HepG2 (cell line): Measurements from ENCODE around the gene SPTB. TPM values are rescaled to one million over a fixed set of nuclear protein-coding genes. Genes with fewer than 3 reads are reported as not detected.

Experiments
- ASH2L ChIP-seq: fragments of 300-600, 200-600 bp; sonication (generic); IDR thresholded peaks from 2 replicates; pipeline ENCODE4 v1.7.0; 2017; ENCODE audit warnings: low read depth, mild to moderate bottlenecking, moderate library complexity, mixed read lengths, low read length; ENCODE audit not compliant: insufficient read length
- ATF7-NPFF ChIP-seq: sonication (generic); formaldehyde crosslinking; IDR thresholded peaks from 2 replicates; pipeline ENCODE4 v1.8.1; 2023; ENCODE audit warnings: mild to moderate bottlenecking, low read depth, missing genetic modification reagents, moderate library complexity
- CENPBD1 ChIP-seq: sonication (generic); formaldehyde crosslinking; IDR thresholded peaks from 2 replicates; pipeline ENCODE4 v1.8.0; 2022; ENCODE audit warnings: missing genetic modification reagents, low read depth, mild to moderate bottlenecking, borderline replicate concordance
- ELF4 ChIP-seq: sonication (generic); formaldehyde crosslinking; IDR thresholded peaks from 2 replicates; pipeline ENCODE4 v1.5.0; 2020; ENCODE audit warnings: missing genetic modification reagents, mild to moderate bottlenecking, moderate library complexity, borderline replicate concordance
- HDAC6 ChIP-seq: fragments of 200-600 bp; sonication (generic); IDR thresholded peaks from 2 replicates; pipeline ENCODE4 v1.7.0; 2017; ENCODE audit warnings: mild to moderate bottlenecking, antibody characterized with exemption, low read length, low read depth
- HMG20A ChIP-seq: IDR thresholded peaks from 2 replicates; pipeline ENCODE4 v1.6.1; 2016; ENCODE audit warnings: borderline replicate concordance
- HNF4G ChIP-seq, 2 experiments: sonication (generic) in 1 of 2; formaldehyde crosslinking in 1 of 2; IDR thresholded peaks; 2 replicates each; pipeline versions ENCODE4 v1.4.0 to v1.6.1; 2011 to 2020; ENCODE audit warnings: borderline replicate concordance in 2 of 2, low read depth in 2 of 2, mild to moderate bottlenecking in 2 of 2, low read length in 1 of 2, missing genetic modification reagents in 1 of 2, moderate library complexity in 1 of 2
- KDM6A ChIP-seq: IDR thresholded peaks from 2 replicates; pipeline ENCODE4 v1.6.1; 2016; ENCODE audit warnings: low read depth
- MAFG ChIP-seq: sonication (generic); formaldehyde crosslinking; IDR thresholded peaks from 2 replicates; pipeline ENCODE4 v1.5.1; 2020; ENCODE audit warnings: mild to moderate bottlenecking, missing genetic modification reagents
- NAIF1 ChIP-seq: sonication (generic); formaldehyde crosslinking; IDR thresholded peaks from 2 replicates; pipeline ENCODE4 v1.5.0; 2020; ENCODE audit warnings: mild to moderate bottlenecking, missing genetic modification reagents, borderline replicate concordance
- NR2F1 ChIP-seq, 2 experiments: fragments of 450-650 bp in 1 of 2; formaldehyde crosslinking in 1 of 2; IDR thresholded peaks; 2 replicates each; pipeline versions ENCODE4 v1.5.0 to v1.6.1; 2016 to 2020; ENCODE audit warnings: mild to moderate bottlenecking in 1 of 2, missing compliant biosample characterization in 1 of 2, missing genetic modification reagents in 1 of 2, moderate library complexity in 1 of 2
- PAWR ChIP-seq: sonication (generic); formaldehyde crosslinking; IDR thresholded peaks from 2 replicates; pipeline ENCODE4 v1.4.0; 2020; ENCODE audit warnings: missing genetic modification reagents, mild to moderate bottlenecking, borderline replicate concordance
- POGZ ChIP-seq: sonication (generic); formaldehyde crosslinking; IDR thresholded peaks from 2 replicates; pipeline ENCODE4 v1.4.0; 2020; ENCODE audit warnings: mild to moderate bottlenecking, missing genetic modification reagents
- SIN3B ChIP-seq: fragments of 150-350 bp; IDR thresholded peaks from 2 replicates; pipeline ENCODE4 v1.6.1; 2014; ENCODE audit warnings: low read length
- TBX3 ChIP-seq: fragments of 450-650 bp; IDR thresholded peaks from 2 replicates; pipeline ENCODE4 v1.6.1; 2017; ENCODE audit warnings: antibody characterized with exemption, mild to moderate bottlenecking, inconsistent platforms, borderline replicate concordance
- ZFY ChIP-seq: sonication (generic); formaldehyde crosslinking; IDR thresholded peaks from 2 replicates; pipeline ENCODE4 v1.4.0; 2020; ENCODE audit warnings: missing genetic modification reagents
- ZNF672 ChIP-seq: sonication (generic); formaldehyde crosslinking; IDR thresholded peaks from 2 replicates; pipeline ENCODE4 v1.8.1; 2022; ENCODE audit warnings: missing genetic modification reagents
- ZNF746 ChIP-seq: sonication (generic); formaldehyde crosslinking; IDR thresholded peaks from 2 replicates; pipeline ENCODE4 v1.8.0; 2022; ENCODE audit warnings: mild to moderate bottlenecking, missing genetic modification reagents
- ZSCAN31 ChIP-seq: sonication (generic); formaldehyde crosslinking; IDR thresholded peaks from 2 replicates; pipeline ENCODE4 v1.5.0; 2020; ENCODE audit warnings: low read depth, mild to moderate bottlenecking, missing genetic modification reagents
- polyA plus RNA-seq, 8 experiments: library from polyadenylated mRNA; depleted of rRNA in 3 of 8; stranded (reverse) in 7 of 8; unstranded in 1 of 8; fragments of >200 nt; fragmentation: Illumina TruSeq in 4 of 8; extraction: Trizol in 4 of 8; gene quantifications; 2 replicates each; pipeline versions ENCODE4 v1.2.1 to v1.2.3, GENCODE V29; 2011 to 2016; ENCODE audit warnings: low read depth in 4 of 8, missing spikeins in 1 of 8, mixed read lengths in 1 of 8; ENCODE audit not compliant: insufficient read depth in 1 of 8
- total RNA-seq, 5 experiments: library from RNA; depleted of rRNA; stranded (reverse); fragments of >200 nt; fragmentation: Illumina TruSeq; extraction: Trizol; gene quantifications; 2 replicates each; pipeline ENCODE4 v1.2.3, GENCODE V29; 2016; ENCODE audit warnings: low read depth in 1 of 5
- TF ChIP-seq, protein P1 (sequence below): sonication (generic); formaldehyde crosslinking; IDR thresholded peaks from 2 replicates; pipeline ENCODE4 v1.4.0; 2020; ENCODE audit warnings: missing genetic modification reagents, mild to moderate bottlenecking, borderline replicate concordance
- TF ChIP-seq, protein P2 (sequence below), 2 experiments: fragments of 450-650 bp in 1 of 2; sonication (generic) in 1 of 2; formaldehyde crosslinking; IDR thresholded peaks; 2 replicates each; pipeline versions ENCODE4 v1.5.0 to v1.8.0; 2020 to 2022; ENCODE audit warnings: mild to moderate bottlenecking in 1 of 2, missing genetic modification reagents in 1 of 2
- TF ChIP-seq, protein P3 (sequence below): IDR thresholded peaks from 2 replicates; pipeline ENCODE4 v1.6.1; 2016; ENCODE audit warnings: control low read depth
- TF ChIP-seq, protein P4 (sequence below): sonication (generic); formaldehyde crosslinking; IDR thresholded peaks from 2 replicates; pipeline ENCODE4 v1.8.0; 2022; ENCODE audit warnings: missing genetic modification reagents, mild to moderate bottlenecking, borderline replicate concordance

Gene SPTB
- total and polyA plus RNA-seq, 2 of the 13 experiments (the other 11 are each of a cell fraction or from before 2014, with no cell fraction given): 0.01 to 0.02 TPM

GRCh38 chr14:64706593-64707193 lies 173.0 kb downstream of the SPTB start (continued):
- TF ChIP-seq ZSCAN31 (CRISPR knock-in tag): no peak
- TF ChIP-seq NR2F1 (CRISPR knock-in tag; IDR thresholded peaks at IDR 0.05): peak; percentile 88 to 91
- TF ChIP-seq ATF7-NPFF: peak; percentile 58; the same call in 1 of the 2 replicates
- TF ChIP-seq, protein P1, sequence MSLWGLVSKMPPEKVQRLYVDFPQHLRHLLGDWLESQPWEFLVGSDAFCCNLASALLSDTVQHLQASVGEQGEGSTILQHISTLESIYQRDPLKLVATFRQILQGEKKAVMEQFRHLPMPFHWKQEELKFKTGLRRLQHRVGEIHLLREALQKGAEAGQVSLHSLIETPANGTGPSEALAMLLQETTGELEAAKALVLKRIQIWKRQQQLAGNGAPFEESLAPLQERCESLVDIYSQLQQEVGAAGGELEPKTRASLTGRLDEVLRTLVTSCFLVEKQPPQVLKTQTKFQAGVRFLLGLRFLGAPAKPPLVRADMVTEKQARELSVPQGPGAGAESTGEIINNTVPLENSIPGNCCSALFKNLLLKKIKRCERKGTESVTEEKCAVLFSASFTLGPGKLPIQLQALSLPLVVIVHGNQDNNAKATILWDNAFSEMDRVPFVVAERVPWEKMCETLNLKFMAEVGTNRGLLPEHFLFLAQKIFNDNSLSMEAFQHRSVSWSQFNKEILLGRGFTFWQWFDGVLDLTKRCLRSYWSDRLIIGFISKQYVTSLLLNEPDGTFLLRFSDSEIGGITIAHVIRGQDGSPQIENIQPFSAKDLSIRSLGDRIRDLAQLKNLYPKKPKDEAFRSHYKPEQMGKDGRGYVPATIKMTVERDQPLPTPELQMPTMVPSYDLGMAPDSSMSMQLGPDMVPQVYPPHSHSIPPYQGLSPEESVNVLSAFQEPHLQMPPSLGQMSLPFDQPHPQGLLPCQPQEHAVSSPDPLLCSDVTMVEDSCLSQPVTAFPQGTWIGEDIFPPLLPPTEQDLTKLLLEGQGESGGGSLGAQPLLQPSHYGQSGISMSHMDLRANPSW (CRISPR knock-in tag): no peak
- no peak for TF ChIP-seq ASH2L
- TF ChIP-seq ZNF672 (CRISPR knock-in tag): no peak
- no peak for TF ChIP-seq NAIF1 (CRISPR knock-in tag)
- no peak for TF ChIP-seq KDM6A (CRISPR knock-in tag)
- TF ChIP-seq ELF4 (CRISPR knock-in tag): no peak
- TF ChIP-seq, protein P2, sequence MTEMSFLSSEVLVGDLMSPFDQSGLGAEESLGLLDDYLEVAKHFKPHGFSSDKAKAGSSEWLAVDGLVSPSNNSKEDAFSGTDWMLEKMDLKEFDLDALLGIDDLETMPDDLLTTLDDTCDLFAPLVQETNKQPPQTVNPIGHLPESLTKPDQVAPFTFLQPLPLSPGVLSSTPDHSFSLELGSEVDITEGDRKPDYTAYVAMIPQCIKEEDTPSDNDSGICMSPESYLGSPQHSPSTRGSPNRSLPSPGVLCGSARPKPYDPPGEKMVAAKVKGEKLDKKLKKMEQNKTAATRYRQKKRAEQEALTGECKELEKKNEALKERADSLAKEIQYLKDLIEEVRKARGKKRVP (CRISPR knock-in tag; IDR thresholded peaks at IDR 0.05): no peak
- TF ChIP-seq MAFG (CRISPR knock-in tag): no peak
- no peak for TF ChIP-seq TBX3
- TF ChIP-seq HDAC6: no peak
- no peak for TF ChIP-seq PAWR
- TF ChIP-seq, protein P3, sequence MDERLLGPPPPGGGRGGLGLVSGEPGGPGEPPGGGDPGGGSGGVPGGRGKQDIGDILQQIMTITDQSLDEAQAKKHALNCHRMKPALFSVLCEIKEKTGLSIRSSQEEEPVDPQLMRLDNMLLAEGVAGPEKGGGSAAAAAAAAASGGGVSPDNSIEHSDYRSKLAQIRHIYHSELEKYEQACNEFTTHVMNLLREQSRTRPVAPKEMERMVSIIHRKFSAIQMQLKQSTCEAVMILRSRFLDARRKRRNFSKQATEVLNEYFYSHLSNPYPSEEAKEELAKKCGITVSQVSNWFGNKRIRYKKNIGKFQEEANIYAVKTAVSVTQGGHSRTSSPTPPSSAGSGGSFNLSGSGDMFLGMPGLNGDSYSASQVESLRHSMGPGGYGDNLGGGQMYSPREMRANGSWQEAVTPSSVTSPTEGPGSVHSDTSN: no peak
- TF ChIP-seq ZNF746 (CRISPR knock-in tag): peak; percentile 66; the same call in 1 of the 2 replicates
- TF ChIP-seq SIN3B: no peak
- TF ChIP-seq HNF4G (IDR thresholded peaks at IDR 0.05; ENCODE audit: borderline replicate concordance, low read depth, low read length): peak; percentile 70
- peak; percentile 61; the same call in 1 of the 2 replicates for TF ChIP-seq HNF4G (CRISPR knock-in tag; IDR thresholded peaks at IDR 0.05; ENCODE audit: borderline replicate concordance, low read depth)
- TF ChIP-seq, protein P4, sequence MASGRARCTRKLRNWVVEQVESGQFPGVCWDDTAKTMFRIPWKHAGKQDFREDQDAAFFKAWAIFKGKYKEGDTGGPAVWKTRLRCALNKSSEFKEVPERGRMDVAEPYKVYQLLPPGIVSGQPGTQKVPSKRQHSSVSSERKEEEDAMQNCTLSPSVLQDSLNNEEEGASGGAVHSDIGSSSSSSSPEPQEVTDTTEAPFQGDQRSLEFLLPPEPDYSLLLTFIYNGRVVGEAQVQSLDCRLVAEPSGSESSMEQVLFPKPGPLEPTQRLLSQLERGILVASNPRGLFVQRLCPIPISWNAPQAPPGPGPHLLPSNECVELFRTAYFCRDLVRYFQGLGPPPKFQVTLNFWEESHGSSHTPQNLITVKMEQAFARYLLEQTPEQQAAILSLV (CRISPR knock-in tag): no peak
- 0 out of 2 replicates have a peak, but pooled peaks have one; percentile 22 for TF ChIP-seq ZFY
- TF ChIP-seq CENPBD1: no peak
- 0 out of 2 replicates have a peak, but pooled peaks have one; percentile 22 for TF ChIP-seq POGZ (CRISPR knock-in tag)
- peak; percentile 60; the same call in 1 of the 2 replicates for TF ChIP-seq HMG20A (CRISPR knock-in tag)
